Hepatic stellate cell (primary cell): ENCODE measurements around the gene GNG2.

ENCODE experiments used
- DNase-seq: peaks from one replicate; pipeline ENCODE4 v3.0.0; 2011; ENCODE audit warnings: low spot score

The GNG2 gene

GRCh38 chr14:51942971-51943370 is 82.6 kb downstream of the GNG2 start:
- no peak for DNase-seq

DNA sequence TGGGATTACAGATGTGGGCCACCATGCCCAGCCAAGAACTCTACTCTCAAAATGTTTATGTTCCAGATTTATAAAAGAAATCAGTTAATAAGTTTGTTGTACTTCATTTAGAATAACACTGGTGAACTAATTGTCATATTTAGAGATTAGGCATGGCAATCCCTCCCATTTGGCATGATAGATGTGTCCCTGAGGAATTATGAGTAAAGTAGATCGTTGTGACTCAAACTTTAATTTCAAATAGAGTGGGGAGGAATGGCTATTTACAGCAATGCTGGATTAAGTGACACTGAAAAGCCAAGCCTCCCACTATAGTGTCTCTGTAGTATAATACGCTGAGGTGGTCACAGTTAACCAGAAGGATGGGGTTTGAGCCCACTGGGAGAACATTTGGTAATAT is 89.6 kb downstream of the GNG2 start:
- no peak for DNase-seq

DNA sequence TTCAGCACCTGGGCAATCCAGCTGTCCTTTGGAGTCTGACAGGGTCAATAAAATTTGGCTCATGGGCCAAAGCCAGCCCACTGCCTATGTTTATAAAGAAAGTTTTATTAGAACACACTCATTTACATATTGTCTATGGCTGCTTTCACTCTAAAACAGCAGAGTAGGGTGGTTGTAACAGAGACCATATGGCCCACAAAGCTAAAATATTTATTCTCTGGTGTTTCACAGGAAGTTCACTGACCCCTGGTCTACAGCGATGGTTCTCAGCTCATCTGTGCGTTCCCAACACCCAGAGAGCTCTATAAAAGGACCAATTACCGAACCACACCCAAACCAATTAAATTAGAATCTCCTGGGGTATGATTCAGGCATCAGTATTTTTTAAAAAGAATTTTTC is 91.2 kb downstream of the GNG2 start:
- DNase-seq = no peak

GRCh38 chr14:51954031-51954430 is 93.6 kb downstream of the GNG2 start:
- no peak for DNase-seq

- no peak for DNase-seq
These were observed 94.2 kb downstream of the GNG2 start for GRCh38 chr14:51954657-51955056.

- DNase-seq = no peak
These were observed 97.5 kb downstream of the GNG2 start for GRCh38 chr14:51957950-51958349.

DNA sequence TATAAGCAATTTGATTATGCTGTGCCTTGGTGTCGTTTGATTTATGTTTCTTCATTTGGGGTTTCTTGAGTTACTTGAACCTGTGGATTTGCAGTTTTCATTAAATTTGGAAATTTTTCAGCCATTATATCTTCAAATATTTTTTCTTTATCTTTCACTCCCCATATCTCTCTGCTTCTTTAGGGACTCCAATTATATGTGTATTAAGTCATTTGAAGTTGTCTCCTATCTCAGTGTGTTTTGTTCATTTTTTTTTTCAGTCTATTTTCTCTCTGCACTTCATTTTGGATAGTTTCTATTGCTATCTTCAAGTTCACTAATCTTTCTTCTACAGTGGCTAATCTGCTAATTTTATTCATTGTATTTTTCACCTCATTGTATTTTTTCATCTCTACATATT is 99.5 kb downstream of the GNG2 start:
- no peak for DNase-seq

DNA sequence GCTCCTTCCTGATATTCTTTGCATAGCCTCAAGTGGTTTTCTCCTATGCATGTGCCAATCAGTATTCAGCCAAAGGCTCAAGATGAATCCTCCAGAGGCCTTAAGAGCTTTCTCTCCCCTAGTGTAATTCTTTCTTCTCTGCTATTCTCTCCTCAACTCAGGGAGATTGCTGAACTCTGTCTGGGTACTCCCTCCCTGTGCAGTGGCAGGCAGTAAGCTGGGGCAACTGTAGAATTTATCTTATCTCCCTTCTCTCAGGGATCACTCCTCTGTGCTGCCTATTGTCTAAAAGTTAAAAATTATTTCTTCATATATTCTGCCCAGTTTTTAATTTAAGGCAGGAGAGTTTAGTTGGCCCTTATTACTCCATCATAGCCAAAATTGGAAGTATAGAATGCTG is 100.5 kb downstream of the GNG2 start:
- no peak for DNase-seq

- DNase-seq = no peak
These were observed 102.3 kb downstream of the GNG2 start for GRCh38 chr14:51962711-51963110.

DNA sequence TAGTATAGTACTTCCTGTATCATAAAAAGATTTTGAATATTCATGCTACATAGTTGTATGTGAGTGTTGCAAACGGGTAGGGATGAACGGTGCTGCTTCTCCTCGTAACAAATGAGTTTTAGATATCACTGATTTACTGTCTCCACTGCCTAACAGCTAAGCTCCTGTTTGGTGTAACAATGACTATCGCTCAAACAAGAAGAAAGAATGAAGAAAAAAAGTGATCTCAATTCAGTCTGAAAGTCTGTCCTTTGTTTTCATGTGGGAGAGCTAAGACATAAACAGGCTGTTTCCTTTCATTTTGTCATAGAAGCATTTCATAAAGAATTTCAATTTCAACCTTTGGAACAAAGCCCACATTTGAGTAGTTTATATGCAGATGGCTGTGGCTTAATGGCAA is 102.9 kb downstream of the GNG2 start:
- DNase-seq = no peak

GRCh38 chr14:51967521-51967920 is 107.1 kb downstream of the GNG2 start:
- DNase-seq = no peak

DNA sequence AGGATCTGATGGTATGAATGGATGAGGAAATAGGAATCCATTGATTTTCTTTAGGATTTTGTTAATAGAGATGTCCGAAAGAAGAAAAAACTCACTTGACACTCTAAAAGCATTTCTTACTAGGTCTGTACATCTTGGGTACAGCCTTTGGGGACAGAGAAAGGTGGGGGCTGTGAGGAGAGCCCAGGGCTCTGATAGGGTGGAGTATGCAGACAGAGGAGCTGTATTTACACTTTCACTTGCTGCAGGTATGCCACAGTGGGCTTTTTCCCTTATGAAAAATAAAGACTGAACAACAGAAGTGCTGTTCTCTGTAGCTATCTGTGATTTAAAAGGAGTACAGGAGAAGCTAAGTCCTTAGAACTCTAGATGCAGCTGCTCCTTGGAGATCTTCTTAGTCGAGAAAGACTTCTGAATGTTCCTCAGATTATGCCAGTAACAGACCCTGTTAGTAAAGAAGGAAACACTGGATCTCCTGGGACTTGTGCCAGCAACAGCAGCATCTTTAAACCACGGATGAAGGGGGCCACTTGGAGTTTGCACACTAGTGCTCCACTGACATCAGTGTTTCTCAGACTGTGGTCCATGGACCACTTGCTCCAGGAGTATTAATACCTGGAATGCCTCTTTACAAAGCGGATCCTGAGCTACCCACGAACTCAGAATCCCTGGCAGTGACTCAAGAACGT is 109.6 kb downstream of the GNG2 start:
- no peak for DNase-seq

- DNase-seq = no peak
These were observed 112.2 kb downstream of the GNG2 start for GRCh38 chr14:51972566-51972965.

- no peak for DNase-seq
These were observed 116.7 kb downstream of the GNG2 start for GRCh38 chr14:51977075-51977474.

- DNase-seq = no peak
These were observed 118.3 kb downstream of the GNG2 start for GRCh38 chr14:51978681-51979085.

- peak; percentile 47 for DNase-seq
These were observed 118.8 kb downstream of the GNG2 start for GRCh38 chr14:51979088-51979709.

GRCh38 chr14:51981218-51981854 is 120.9 kb downstream of the GNG2 start:
- DNase-seq = no peak

DNA sequence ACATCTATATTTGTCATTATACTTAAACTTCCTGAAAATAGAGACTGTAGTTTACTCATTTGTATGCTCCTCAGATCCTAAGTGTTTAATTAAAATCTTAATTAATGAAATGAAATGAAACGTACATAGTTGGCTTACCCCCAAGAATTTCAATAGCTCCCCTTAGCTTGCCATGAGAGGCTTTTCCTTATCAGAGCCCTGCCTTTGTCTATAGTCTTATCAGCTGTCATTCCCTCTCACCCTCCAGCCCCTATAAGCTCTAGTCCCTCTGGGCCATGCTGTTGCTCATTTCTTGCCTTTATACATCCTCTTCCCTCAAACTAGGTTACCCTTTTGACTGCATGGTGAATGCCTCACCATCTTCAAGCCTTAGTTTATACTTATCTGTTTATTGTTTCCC is 127.8 kb downstream of the GNG2 start:
- no peak for DNase-seq

GRCh38 chr14:51989293-51990234 is 129.2 kb downstream of the GNG2 start, which contains the start of gene RTRAF:
Gene RTRAF (plus strand): TSS chr14:51989546. CDS start chr14:51989640, 94 bp downstream.
- peak; percentile 88 for DNase-seq

DNA sequence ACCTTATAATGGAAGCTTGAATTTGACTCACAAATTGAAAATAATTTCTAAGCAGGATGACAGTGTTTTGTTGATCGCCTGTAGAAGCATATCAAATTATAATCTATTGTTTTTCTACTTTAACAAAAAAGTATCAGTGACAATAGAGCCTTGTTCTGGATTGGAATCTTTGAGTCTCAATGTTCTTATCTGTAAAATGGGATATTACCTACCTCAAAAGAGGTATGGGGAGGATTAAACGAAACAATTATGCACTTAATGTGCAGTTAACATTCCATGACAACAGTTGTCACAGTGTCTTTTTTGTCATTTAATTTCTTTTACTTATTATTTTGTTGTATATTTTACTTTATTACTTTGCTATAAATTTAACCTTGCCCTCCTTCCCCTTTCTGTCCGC is 130.1 kb downstream of the GNG2 start:
- no peak for DNase-seq

DNA sequence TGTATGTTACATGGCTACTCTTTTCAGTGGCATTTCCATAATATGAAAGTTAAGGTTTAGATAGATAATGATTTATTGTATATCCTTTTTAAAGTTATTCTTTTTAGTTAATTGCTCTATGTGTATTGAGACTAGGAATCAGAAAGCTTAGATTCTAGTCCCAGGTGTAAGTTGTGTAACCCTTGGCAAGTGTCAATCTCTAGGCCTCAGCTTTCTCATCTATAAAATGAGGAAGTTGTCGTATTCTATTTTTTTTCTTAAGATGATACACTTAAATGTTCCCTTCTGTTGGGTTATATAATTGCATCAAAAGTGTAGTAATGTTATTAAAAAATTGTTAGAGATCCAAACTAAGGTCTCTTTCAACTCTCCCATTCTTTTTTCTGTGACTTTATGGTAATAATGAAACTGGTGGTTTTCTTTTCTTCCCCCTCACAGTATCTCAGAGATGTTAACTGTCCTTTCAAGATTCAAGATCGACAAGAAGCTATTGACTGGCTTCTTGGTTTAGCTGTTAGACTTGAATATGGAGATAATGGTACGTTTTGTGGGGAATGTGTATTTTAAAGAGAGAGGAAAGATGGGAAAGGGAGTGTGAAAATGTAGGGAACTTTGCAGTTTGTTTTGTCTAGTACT is 133.0 kb downstream of the GNG2 start:
- no peak for DNase-seq
